PC-3 (cell line): ENCODE measurements around the gene RSPRY1. TPM values are rescaled to one million over a fixed set of nuclear protein-coding genes. Genes with fewer than 3 reads are reported as not detected.
"Not testable (repeated sequence)": the region's sequence is repeated elsewhere in the genome, so short reads cannot be mapped to it uniquely, and the experiment has no call there.

Source experiments
- ATAC-seq: fragments of 200-7000 bp; cut with Tn5 transposase; 2 replicates; pipeline ENCODE4 v1.9.1; 2020; ENCODE audit warnings: mild to moderate bottlenecking, moderate library complexity
- BruUV-seq: library from RNA; stranded (reverse); fragments of 400-500 nt; replicated peaks from 2 replicates; lab custom pipeline; 2021; lab: Mats Ljungman, UMichigan
- CTCF ChIA-PET: fragments of 300-600 bp; sonication (Branson Sonifier 250); formaldehyde crosslinking; loops from one replicate; lab custom pipeline; 2022; ENCODE audit warnings: antibody characterized with exemption; lab: Charles Lee
- POLR2A ChIA-PET: fragments of 300-600 bp; sonication (Branson Sonifier 250); formaldehyde crosslinking; loops from one replicate; lab custom pipeline; 2022; ENCODE audit warnings: antibody characterized with exemption; ENCODE audit not compliant: unreplicated experiment; lab: Charles Lee
- DNase-seq: peaks from one replicate; pipeline ENCODE4 v3.0.0-alpha.2; 2015
- H2AFZ ChIP-seq: fragments of 300-600 bp; sonication (generic); 2 replicates; pipeline ENCODE4 v1.6.0; 2016; ENCODE audit warnings: antibody characterized with exemption, low read length
- H3F3A ChIP-seq: fragments of 300-600 bp; sonication (generic); one replicate; pipeline ENCODE4 v1.6.0; 2017; ENCODE audit warnings: antibody characterized with exemption, low read length, control low read depth, mild to moderate bottlenecking; ENCODE audit not compliant: unreplicated experiment
- H3K27ac ChIP-seq: fragments of 300-600 bp; sonication (generic); 2 replicates; pipeline ENCODE4 v1.5.1; 2016; ENCODE audit warnings: mild to moderate bottlenecking, low read length
- H3K27me3 ChIP-seq: fragments of 300-600 bp; sonication (generic); 2 replicates; pipeline ENCODE4 v1.6.1; 2016; ENCODE audit warnings: low read length, mixed read lengths
- H3K36me3 ChIP-seq: fragments of 300-600 bp; sonication (generic); 2 replicates; pipeline ENCODE4 v1.6.1; 2016; ENCODE audit warnings: low read depth, mixed run types, low read length, mixed read lengths
- H3K4me1 ChIP-seq: fragments of 300-600 bp; sonication (generic); 2 replicates; pipeline ENCODE4 v1.5.1; 2016; ENCODE audit warnings: low read length; ENCODE audit not compliant: insufficient read depth
- H3K4me2 ChIP-seq: fragments of 300-600 bp; sonication (generic); 2 replicates; pipeline ENCODE4 v1.6.0; 2016; ENCODE audit warnings: low read length
- H3K4me3 ChIP-seq: fragments of 300-600 bp; sonication (generic); 2 replicates; pipeline ENCODE4 v1.5.1; 2016; ENCODE audit warnings: mild to moderate bottlenecking, low read length, mixed read lengths
- H3K79me2 ChIP-seq: fragments of 300-600 bp; sonication (generic); 2 replicates; pipeline ENCODE4 v1.6.1; 2017; ENCODE audit warnings: low read length, mixed read lengths
- H3K9ac ChIP-seq: fragments of 300-600 bp; sonication (generic); 2 replicates; pipeline ENCODE4 v1.6.0; 2016; ENCODE audit warnings: mild to moderate bottlenecking, low read length
- H3K9me2 ChIP-seq: fragments of 300-600 bp; sonication (generic); replicated peaks from 2 replicates; pipeline ENCODE4 v1.6.1; 2016; ENCODE audit warnings: mixed run types, low read length, mixed read lengths
- H3K9me3 ChIP-seq: fragments of 300-600 bp; sonication (generic); 2 replicates; pipeline ENCODE4 v1.6.1; 2016; ENCODE audit warnings: low read length, mixed read lengths
- H4K20me1 ChIP-seq: fragments of 300-600 bp; sonication (generic); 2 replicates; pipeline ENCODE4 v1.6.1; 2016; ENCODE audit warnings: low read length, mixed read lengths
- EZH2 ChIP-seq: fragments of 300-600 bp; sonication (generic); IDR thresholded peaks from one replicate; pipeline ENCODE4 v1.6.1; 2017; ENCODE audit warnings: antibody characterized with exemption, mild to moderate bottlenecking, low read length; ENCODE audit not compliant: unreplicated experiment
- EZH2phosphoT487 ChIP-seq: fragments of 300-600 bp; sonication (generic); IDR thresholded peaks from 2 replicates; pipeline ENCODE4 v1.6.1; 2018; ENCODE audit warnings: mild to moderate bottlenecking, antibody characterized with exemption, low read length, borderline replicate concordance
- intact Hi-C: fragments of 100-400 bp; cut with micrococcal nuclease; formaldehyde crosslinking; loops from 2 replicates; pipeline ENCODE4 v1.9.0; 2023
- total RNA-seq: library from RNA; depleted of rRNA; stranded (reverse); fragments of >200 nt; gene quantifications from 2 replicates; pipeline ENCODE4 v1.2.3, GENCODE V29; 2014
- TF ChIP-seq, protein P1 (sequence below): fragments of 300-600 bp; sonication (generic); conservative IDR thresholded peaks from 2 replicates; pipeline ENCODE4 v1.5.1; 2017; ENCODE audit warnings: antibody characterized with exemption, low read depth, mild to moderate bottlenecking, low read length

The RSPRY1 gene
- total RNA-seq, 1 experiment from 2014 or later, result 17.5 TPM

DNA sequence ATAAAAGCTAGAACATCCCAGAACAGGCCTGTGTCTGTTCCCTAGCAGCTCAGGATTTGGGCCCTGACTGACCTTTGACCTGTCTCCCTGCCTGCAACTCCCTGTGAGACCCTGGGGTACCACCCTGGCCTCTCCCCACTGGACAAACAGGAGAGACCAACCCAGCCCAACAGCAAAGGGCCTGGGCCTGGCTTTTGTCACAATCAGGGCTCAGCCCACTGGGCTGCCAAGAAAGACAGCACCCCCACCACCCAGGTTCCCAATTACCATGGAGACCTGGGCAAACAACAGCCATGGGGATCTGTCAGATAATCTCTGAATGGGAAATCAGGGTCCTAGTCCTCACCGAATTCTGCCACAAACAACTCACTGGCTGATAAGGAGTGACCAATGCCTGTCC, 87.2 kb downstream of the RSPRY1 start:
- H3K4me1 ChIP-seq, result peaks cover 20% of the 10 kb centered on the region
- POLR2A ChIA-PET, result no interaction called here
- CTCF ChIA-PET, result no interaction called here

DNA sequence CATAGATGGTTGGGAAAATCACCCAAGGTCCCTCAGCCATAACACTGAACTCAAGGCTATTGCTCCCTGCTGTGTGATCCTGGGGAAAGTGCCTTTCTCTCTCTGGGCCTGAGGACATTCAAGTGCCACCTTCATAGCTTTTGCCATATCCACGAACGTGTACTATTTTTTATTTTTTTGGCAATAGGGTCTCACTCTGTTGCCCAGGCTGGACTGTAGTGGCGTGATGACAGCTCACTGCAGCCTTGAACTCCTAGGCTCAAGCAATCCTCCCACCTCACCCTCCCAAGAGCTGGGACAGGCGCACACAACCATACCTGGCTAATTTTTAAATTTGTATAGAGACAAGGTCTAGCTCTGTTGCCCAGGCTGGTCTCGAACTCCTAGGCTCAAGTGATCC, 87.7 kb downstream of the RSPRY1 start:
- H3K9me2 ChIP-seq, result no peaks in the 10 kb centered on the region
- H3K27ac ChIP-seq, result no peak overlapping the region
- CTCF ChIA-PET, result no interaction called here
- H3K9me3 ChIP-seq, result no peaks in the 10 kb centered on the region
- TF ChIP-seq EZH2phosphoT487 (no peak), EZH2 (no peak)
- TF ChIP-seq, protein P1, sequence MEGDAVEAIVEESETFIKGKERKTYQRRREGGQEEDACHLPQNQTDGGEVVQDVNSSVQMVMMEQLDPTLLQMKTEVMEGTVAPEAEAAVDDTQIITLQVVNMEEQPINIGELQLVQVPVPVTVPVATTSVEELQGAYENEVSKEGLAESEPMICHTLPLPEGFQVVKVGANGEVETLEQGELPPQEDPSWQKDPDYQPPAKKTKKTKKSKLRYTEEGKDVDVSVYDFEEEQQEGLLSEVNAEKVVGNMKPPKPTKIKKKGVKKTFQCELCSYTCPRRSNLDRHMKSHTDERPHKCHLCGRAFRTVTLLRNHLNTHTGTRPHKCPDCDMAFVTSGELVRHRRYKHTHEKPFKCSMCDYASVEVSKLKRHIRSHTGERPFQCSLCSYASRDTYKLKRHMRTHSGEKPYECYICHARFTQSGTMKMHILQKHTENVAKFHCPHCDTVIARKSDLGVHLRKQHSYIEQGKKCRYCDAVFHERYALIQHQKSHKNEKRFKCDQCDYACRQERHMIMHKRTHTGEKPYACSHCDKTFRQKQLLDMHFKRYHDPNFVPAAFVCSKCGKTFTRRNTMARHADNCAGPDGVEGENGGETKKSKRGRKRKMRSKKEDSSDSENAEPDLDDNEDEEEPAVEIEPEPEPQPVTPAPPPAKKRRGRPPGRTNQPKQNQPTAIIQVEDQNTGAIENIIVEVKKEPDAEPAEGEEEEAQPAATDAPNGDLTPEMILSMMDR, result no peak
- H3K79me2 ChIP-seq, result no peaks in the 10 kb centered on the region
- H3K4me1 ChIP-seq, result peaks cover 25% of the 10 kb centered on the region
- no peak overlapping the region for H3K4me3 ChIP-seq
- no peak overlapping the region for H2AFZ ChIP-seq
- intact Hi-C loops, result no loop called here
- H3F3A ChIP-seq, result peaks cover 3% of the 10 kb centered on the region
- H4K20me1 ChIP-seq, result no peaks in the 10 kb centered on the region
- H3K36me3 ChIP-seq, result no peaks in the 10 kb centered on the region
- ATAC-seq (no peak), DNase-seq (no peak)
- POLR2A ChIA-PET, result no interaction called here
- no peak overlapping the region for H3K4me2 ChIP-seq
- H3K27me3 ChIP-seq, result no peaks in the 10 kb centered on the region
- no TSS peak for BruUV-seq
- no peak overlapping the region for H3K9ac ChIP-seq

More for the DNA sequence above, 87.2 kb downstream of the RSPRY1 start:
- intact Hi-C loops, result no loop called here
- Histone ChIP-seq H3K79me2 (no peaks in the 10 kb centered on the region), H3K9me3 (no peaks in the 10 kb centered on the region), H4K20me1 (no peaks in the 10 kb centered on the region), H3K27ac (no peak overlapping the region), H3K9ac (no peak overlapping the region), H3F3A (peaks cover 3% of the 10 kb centered on the region), H3K4me2 (no peak overlapping the region), H3K4me3 (no peak overlapping the region), H2AFZ (no peak overlapping the region), H3K27me3 (no peaks in the 10 kb centered on the region), H3K9me2 (no peaks in the 10 kb centered on the region), H3K36me3 (no peaks in the 10 kb centered on the region)
- BruUV-seq, result no TSS peak
- TF ChIP-seq EZH2, result no peak
- no peak for TF ChIP-seq EZH2phosphoT487
- no peak for DNase-seq
- ATAC-seq, result no peak

DNA sequence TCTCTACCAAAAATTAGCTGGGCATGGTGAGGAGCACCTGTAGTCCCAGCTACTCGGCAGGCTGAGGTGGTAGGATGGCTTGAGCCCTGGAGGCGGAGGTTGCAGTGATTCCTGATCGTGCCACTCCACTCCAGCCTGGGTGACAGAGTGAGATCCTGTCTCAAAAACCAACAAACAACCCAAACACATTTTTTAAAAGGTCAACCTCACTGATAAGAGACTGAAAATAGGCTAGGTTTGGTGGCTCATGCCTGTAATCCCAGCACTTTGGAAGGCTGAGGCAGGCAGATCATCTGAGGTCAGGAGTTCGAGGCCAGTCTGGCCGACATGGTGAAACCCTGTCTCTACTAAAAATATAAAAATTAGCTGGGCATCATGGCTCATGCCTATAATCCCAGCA, 89.8 kb downstream of the RSPRY1 start:
- H3K36me3 ChIP-seq, POLR2A ChIA-PET, ATAC-seq, BruUV-seq, H3F3A ChIP-seq, H3K79me2 ChIP-seq, H3K4me3 ChIP-seq, H3K27ac ChIP-seq, H3K27me3 ChIP-seq, H3K9me2 ChIP-seq, DNase-seq, CTCF ChIA-PET, H3K9me3 ChIP-seq, H2AFZ ChIP-seq, H4K20me1 ChIP-seq, H3K9ac ChIP-seq, H3K4me2 ChIP-seq: not testable (repeated sequence)
- intact Hi-C loops, result loop anchor here (2.0 kb wide), 1 partner anchor 31 kb away; the partner anchor contains the start of gene ARL2BP
- peaks cover 38% of the 10 kb centered on the region for H3K4me1 ChIP-seq

DNA sequence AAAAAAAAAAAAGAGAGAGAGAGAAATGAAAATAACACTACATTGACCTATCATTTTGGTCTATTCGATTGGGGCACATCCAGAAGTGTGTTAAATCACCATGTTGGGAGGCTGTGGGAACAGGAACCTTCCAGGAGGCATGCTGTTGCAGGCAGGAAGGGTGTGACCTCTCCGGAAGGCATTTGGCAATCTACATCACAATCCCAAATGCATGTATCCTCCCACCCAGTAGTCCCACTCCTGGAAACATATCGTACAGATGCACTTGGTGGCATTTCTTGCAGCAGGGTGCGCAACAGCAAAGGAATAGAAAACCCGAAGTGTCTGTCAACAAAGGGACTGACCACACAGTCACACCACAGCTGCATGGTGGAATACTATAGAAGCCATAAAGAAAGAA, 90.5 kb downstream of the RSPRY1 start:
- Histone ChIP-seq H3K27me3 (no peaks in the 10 kb centered on the region), H3K79me2 (no peaks in the 10 kb centered on the region), H4K20me1 (no peaks in the 10 kb centered on the region), H3K4me3 (no peak overlapping the region), H3K9me2 (no peaks in the 10 kb centered on the region), H3K4me1 (peaks cover 38% of the 10 kb centered on the region), H3F3A (peaks cover 3% of the 10 kb centered on the region), H3K4me2 (peak overlapping the region; percentile 66), H3K36me3 (no peaks in the 10 kb centered on the region), H3K27ac (peak overlapping the region; percentile 51), H3K9ac (no peak overlapping the region), H2AFZ (no peak overlapping the region), H3K9me3 (no peaks in the 10 kb centered on the region)
- ATAC-seq (0 out of 2 replicates have a peak, but pooled peaks have one; percentile 18), DNase-seq (peak; percentile 43)
- ChIA-PET POLR2A (no interaction called here), CTCF (no interaction called here)
- intact Hi-C loops, result loop anchor here (2.0 kb wide), 1 partner anchor 32 kb away; the partner anchor contains the start of gene ARL2BP
- TF ChIP-seq, protein P1, result no peak
- no peak for TF ChIP-seq EZH2
- no peak for TF ChIP-seq EZH2phosphoT487
- no TSS peak for BruUV-seq
